Natural killer cell treated with Interleukin-12 subunit alpha and Interleukin-12 subunit beta and Interleukin-15 and Interleukin-18, amount 100 ng/mL, for 72 hours (primary cell): Measurements from ENCODE around the gene MYO5A. TPM values are rescaled to one million over a fixed set of nuclear protein-coding genes. Genes with fewer than 3 reads are reported as not detected.
"Not testable (repeated sequence)": the region's sequence is repeated elsewhere in the genome, so short reads cannot be mapped to it uniquely, and the experiment has no call there.

Experiments
- ATAC-seq, 2 donors: fragments of 150-1000 bp; cut with Tn5 transposase in 1 of 2; sonication (Bioruptor Pico), chemical (Tn5 transposase) in 1 of 2; 2 replicates each; pipeline ENCODE4 v1.10.0; 2021
- DNase-seq: peaks from one replicate; pipeline ENCODE4 v3.0.0; 2022; ENCODE audit warnings: low spot score
- H3K27ac Mint-ChIP-seq, 2 donors: 1 replicate in 1 of 2; 2 replicates in 1 of 2; pipeline ENCODE4 v1.8.0; 2022; ENCODE audit warnings: mixed read lengths in 2 of 2, mild to moderate bottlenecking in 1 of 2, moderate library complexity in 1 of 2
- H3K27me3 Mint-ChIP-seq, 2 donors: 1 replicate in 1 of 2; 2 replicates in 1 of 2; pipeline ENCODE4 v1.8.0; 2022; ENCODE audit warnings: mixed read lengths in 2 of 2
- H3K36me3 Mint-ChIP-seq: one replicate; pipeline ENCODE4 v1.8.0; 2022; ENCODE audit warnings: mixed read lengths
- H3K4me1 Mint-ChIP-seq, 2 donors: 1 replicate in 1 of 2; 2 replicates in 1 of 2; pipeline ENCODE4 v1.8.0; 2022; ENCODE audit warnings: low read depth in 2 of 2, mixed read lengths in 2 of 2, mild to moderate bottlenecking in 1 of 2
- H3K4me3 Mint-ChIP-seq: one replicate; pipeline ENCODE4 v1.8.0; 2022; ENCODE audit warnings: mixed read lengths
- H3K9me3 Mint-ChIP-seq: 2 replicates; pipeline ENCODE4 v1.8.0; 2022; ENCODE audit warnings: mixed read lengths
- total RNA-seq, 2 donors: library from RNA; stranded (reverse); gene quantifications; one replicate each; pipeline ENCODE4 v1.2.3, GENCODE V29; 2022

Gene MYO5A
- total RNA-seq, 2 donors from 2014 or later: 42.4 to 49.5 TPM

- Mint-ChIP-seq H3K27ac (peak overlapping the region; percentile 15 to 87), H3K27me3 (peaks cover 2 to 8% of the 10 kb centered on the region in 2 donors), H3K4me3 (peak overlapping the region; percentile 90), H3K36me3 (no peaks in the 10 kb centered on the region), H3K4me1 (peaks cover 30 to 31% of the 10 kb centered on the region in 2 donors), H3K9me3 (no peaks in the 10 kb centered on the region)
- ATAC-seq (no peak), DNase-seq (no peak)
Measured at GRCh38 chr15:52527196-52527910, 1.3 kb downstream of the MYO5A start.

GRCh38 chr15:52524223-52525136 lies 4.2 kb downstream of the MYO5A start:
- peaks cover 33 to 35% of the 10 kb centered on the region in 2 donors for H3K4me1 Mint-ChIP-seq
- no peak for DNase-seq
- no peak for ATAC-seq
- H3K27ac Mint-ChIP-seq: no peak overlapping the region
- H3K27me3 Mint-ChIP-seq: no peaks in the 10 kb centered on the region
- no peaks in the 10 kb centered on the region for H3K36me3 Mint-ChIP-seq
- no peak overlapping the region for H3K4me3 Mint-ChIP-seq
- H3K9me3 Mint-ChIP-seq: no peaks in the 10 kb centered on the region

- no peaks in the 10 kb centered on the region for H3K27me3 Mint-ChIP-seq
- H3K27ac Mint-ChIP-seq: no peak overlapping the region
- no peaks in the 10 kb centered on the region for H3K9me3 Mint-ChIP-seq
- H3K4me1 Mint-ChIP-seq: peaks cover 38 to 39% of the 10 kb centered on the region in 2 donors
- H3K4me3 Mint-ChIP-seq: no peak overlapping the region
- DNase-seq (no peak), ATAC-seq (no peak)
- H3K36me3 Mint-ChIP-seq: no peaks in the 10 kb centered on the region
Measured at GRCh38 chr15:52523647-52524046, 5.0 kb downstream of the MYO5A start.

- no peak for ATAC-seq
- no peaks in the 10 kb centered on the region for H3K36me3 Mint-ChIP-seq
- no peak overlapping the region for H3K4me3 Mint-ChIP-seq
- no peak for DNase-seq
- H3K27ac Mint-ChIP-seq: no peak overlapping the region
- peaks cover 38 to 40% of the 10 kb centered on the region in 2 donors for H3K4me1 Mint-ChIP-seq
- H3K9me3 Mint-ChIP-seq: no peaks in the 10 kb centered on the region
- H3K27me3 Mint-ChIP-seq: no peaks in the 10 kb centered on the region
Measured at GRCh38 chr15:52523192-52523591, 5.5 kb downstream of the MYO5A start.

- H3K27ac Mint-ChIP-seq: peak overlapping the region in 1 of 2 donors; percentile 27
Measured at GRCh38 chr15:52521682-52522081, 7.0 kb downstream of the MYO5A start.

GRCh38 chr15:52520421-52520820 lies 8.3 kb downstream of the MYO5A start:
- Mint-ChIP-seq H3K4me1 (peaks cover 20 to 25% of the 10 kb centered on the region in 2 donors), H3K36me3 (no peaks in the 10 kb centered on the region), H3K27ac (no peak overlapping the region), H3K4me3 (no peak overlapping the region), H3K9me3 (no peaks in the 10 kb centered on the region), H3K27me3 (no peaks in the 10 kb centered on the region)
- ATAC-seq: no peak
- DNase-seq: no peak

More at GRCh38 chr15:52521682-52522081, 7.0 kb downstream of the MYO5A start:
- no peaks in the 10 kb centered on the region for H3K36me3 Mint-ChIP-seq
- DNase-seq (no peak), ATAC-seq (no peak)
- H3K27me3 Mint-ChIP-seq: no peaks in the 10 kb centered on the region
- H3K4me1 Mint-ChIP-seq: peaks cover 24 to 26% of the 10 kb centered on the region in 2 donors
- H3K9me3 Mint-ChIP-seq: no peaks in the 10 kb centered on the region
- H3K4me3 Mint-ChIP-seq: no peak overlapping the region

- Mint-ChIP-seq H3K4me3 (no peak overlapping the region), H3K36me3 (no peaks in the 10 kb centered on the region), H3K9me3 (no peaks in the 10 kb centered on the region), H3K4me1 (peaks cover 19 to 25% of the 10 kb centered on the region in 2 donors), H3K27me3 (no peaks in the 10 kb centered on the region), H3K27ac (no peak overlapping the region)
- DNase-seq (no peak), ATAC-seq (no peak)
Measured at GRCh38 chr15:52518487-52519371, 10.0 kb downstream of the MYO5A start.

GRCh38 chr15:52517014-52517413 lies 11.7 kb downstream of the MYO5A start:
- no peak overlapping the region for H3K4me3 Mint-ChIP-seq
- no peak for ATAC-seq
- DNase-seq: no peak
- H3K27me3 Mint-ChIP-seq: no peaks in the 10 kb centered on the region
- peaks cover 14 to 17% of the 10 kb centered on the region in 2 donors for H3K4me1 Mint-ChIP-seq
- H3K9me3 Mint-ChIP-seq: no peaks in the 10 kb centered on the region
- no peaks in the 10 kb centered on the region for H3K36me3 Mint-ChIP-seq
- H3K27ac Mint-ChIP-seq: no peak overlapping the region

- H3K4me3 Mint-ChIP-seq: no peak overlapping the region
- peaks cover 10 to 18% of the 10 kb centered on the region in 2 donors for H3K4me1 Mint-ChIP-seq
- H3K27ac Mint-ChIP-seq: no peak overlapping the region
- H3K36me3 Mint-ChIP-seq: no peaks in the 10 kb centered on the region
- no peaks in the 10 kb centered on the region for H3K27me3 Mint-ChIP-seq
- no peaks in the 10 kb centered on the region for H3K9me3 Mint-ChIP-seq
- DNase-seq (no peak), ATAC-seq (no peak)
Measured at GRCh38 chr15:52515343-52515742, 13.3 kb downstream of the MYO5A start.

- Mint-ChIP-seq H3K9me3 (no peaks in the 10 kb centered on the region), H3K27me3 (no peaks in the 10 kb centered on the region), H3K27ac (no peak overlapping the region), H3K36me3 (no peaks in the 10 kb centered on the region), H3K4me1 (peaks cover 12 to 18% of the 10 kb centered on the region in 2 donors), H3K4me3 (no peak overlapping the region)
- ATAC-seq (no peak), DNase-seq (no peak)
Measured at GRCh38 chr15:52514482-52514881, 14.2 kb downstream of the MYO5A start.

- not testable (repeated sequence) for H3K27ac Mint-ChIP-seq, DNase-seq, H3K36me3 Mint-ChIP-seq, H3K4me3 Mint-ChIP-seq, H3K9me3 Mint-ChIP-seq, ATAC-seq, H3K27me3 Mint-ChIP-seq
- H3K4me1 Mint-ChIP-seq: peaks cover 16 to 19% of the 10 kb centered on the region in 2 donors
Measured at GRCh38 chr15:52512869-52513268, 15.8 kb downstream of the MYO5A start.

- Mint-ChIP-seq H3K4me1 (peaks cover 16 to 19% of the 10 kb centered on the region in 2 donors), H3K36me3 (no peaks in the 10 kb centered on the region)
Measured at GRCh38 chr15:52511084-52511483, 17.6 kb downstream of the MYO5A start.

GRCh38 chr15:52509500-52510245 lies 19.0 kb downstream of the MYO5A start:
- H3K36me3 Mint-ChIP-seq: no peaks in the 10 kb centered on the region
- peaks cover 16 to 24% of the 10 kb centered on the region in 2 donors for H3K4me1 Mint-ChIP-seq
- H3K27ac Mint-ChIP-seq: peak overlapping the region in 1 of 2 donors; percentile 28
- no peaks in the 10 kb centered on the region for H3K9me3 Mint-ChIP-seq
- H3K27me3 Mint-ChIP-seq: no peaks in the 10 kb centered on the region
- no peak for ATAC-seq
- DNase-seq: no peak
- no peak overlapping the region for H3K4me3 Mint-ChIP-seq

More at GRCh38 chr15:52511084-52511483, 17.6 kb downstream of the MYO5A start:
- DNase-seq (no peak), ATAC-seq (no peak)
- no peaks in the 10 kb centered on the region for H3K9me3 Mint-ChIP-seq
- no peaks in the 10 kb centered on the region for H3K27me3 Mint-ChIP-seq
- no peak overlapping the region for H3K27ac Mint-ChIP-seq
- no peak overlapping the region for H3K4me3 Mint-ChIP-seq
